HCT116 (cell line): Measurements from ENCODE around the gene TRIM61. TPM values are rescaled to one million over a fixed set of nuclear protein-coding genes. Genes with fewer than 3 reads are reported as not detected.

Experiments used
- ATAC-seq: fragments of 200-7000 bp; cut with Tn5 transposase; 2 replicates; pipeline ENCODE4 v1.9.1; 2020; ENCODE audit warnings: mild to moderate bottlenecking, moderate library complexity
- BruUV-seq: library from RNA; stranded (reverse); fragments of 400-500 nt; replicated peaks from 2 replicates; lab custom pipeline; 2021; lab: Mats Ljungman, UMichigan
- CTCF ChIA-PET: fragments of 300-600 bp; sonication (Branson Sonifier 250); formaldehyde crosslinking; loops from one replicate; lab custom pipeline; 2021; ENCODE audit warnings: antibody characterized with exemption; lab: Charles Lee
- POLR2A ChIA-PET: fragments of 300-600, 350-600 bp; sonication (Branson Sonifier 250); formaldehyde crosslinking; loops from one replicate; lab custom pipeline; 2021; ENCODE audit warnings: antibody characterized with exemption; lab: Charles Lee
- RAD21 ChIA-PET, 2 experiments: fragments of 300-600 bp; sonication (Branson Sonifier 250); formaldehyde crosslinking; loops; one replicate each; lab custom pipeline; 2023; ENCODE audit warnings: low total read pairs in 2 of 2; ENCODE audit not compliant: uncharacterized antibody in 2 of 2, unreplicated experiment in 2 of 2, low non-redundant PET in 1 of 2; lab: Charles Lee
- DNase-seq: peaks from one replicate; pipeline ENCODE4 v3.0.0-alpha.2; 2010; ENCODE audit warnings: low read depth, low spot score
- H2AFZ ChIP-seq: fragments of 200-600 bp; shearing (Covaris generic), sonication (generic); 2 replicates; pipeline ENCODE4 v1.6.1; 2017; ENCODE audit warnings: low read depth, mixed run types, mixed read lengths, antibody characterized with exemption, low read length; ENCODE audit not compliant: poor library complexity, severe bottlenecking
- H3K27ac ChIP-seq: 2 replicates; pipeline ENCODE4 v1.5.1; 2012; ENCODE audit warnings: low read depth, low read length
- H3K27me3 ChIP-seq: fragments of 200-600 bp; sonication (generic); 2 replicates; pipeline ENCODE4 v1.6.1; 2016; ENCODE audit warnings: mixed run types, low read length, mixed read lengths; ENCODE audit not compliant: insufficient read depth
- H3K36me3 ChIP-seq, 2 experiments: fragments of 200-500 bp in 1 of 2; fragments of 200-600 bp in 1 of 2; sonication (Bioruptor generic) in 1 of 2; sonication (generic) in 1 of 2; 2 replicates each; pipeline versions ENCODE4 v1.5.1 to v1.6.1; 2014 to 2016; ENCODE audit warnings: low read length in 2 of 2, inconsistent platforms in 1 of 2, mixed read lengths in 1 of 2, mixed run types in 1 of 2; ENCODE audit not compliant: insufficient read depth in 2 of 2, control insufficient read depth in 1 of 2
- H3K4me1 ChIP-seq, 2 experiments: fragments of 200-600 bp in 1 of 2; sonication (generic) in 1 of 2; 2 replicates each; pipeline versions ENCODE4 v1.5.1 to v1.6.1; 2012 to 2017; ENCODE audit warnings: low read length in 2 of 2, inconsistent platforms in 1 of 2, mild to moderate bottlenecking in 1 of 2, mixed read lengths in 1 of 2, mixed run types in 1 of 2, moderate library complexity in 1 of 2; ENCODE audit not compliant: insufficient read depth in 2 of 2, control insufficient read depth in 1 of 2
- H3K4me2 ChIP-seq: fragments of 200-600 bp; sonication (generic); 2 replicates; pipeline ENCODE4 v1.6.1; 2017; ENCODE audit warnings: mixed run types, low read length, mixed read lengths
- H3K4me3 ChIP-seq, 2 experiments: fragments of 200-600 bp in 1 of 2; sonication (generic) in 1 of 2; replicated peaks in 1 of 2; 2 replicates each; pipeline ENCODE4 v1.5.1; 2011 to 2016; ENCODE audit warnings: low read length in 2 of 2, control low read depth in 1 of 2, low read depth in 1 of 2, mild to moderate bottlenecking in 1 of 2, mixed read lengths in 1 of 2, mixed run types in 1 of 2
- H3K79me2 ChIP-seq: fragments of 200-600 bp; sonication (generic); 2 replicates; pipeline ENCODE4 v1.6.1; 2017; ENCODE audit warnings: mild to moderate bottlenecking, mixed run types, low read length, moderate library complexity, mixed read lengths; ENCODE audit not compliant: insufficient read depth
- H3K9ac ChIP-seq: fragments of 200-600 bp; sonication (generic); 2 replicates; pipeline ENCODE4 v1.6.1; 2016; ENCODE audit warnings: low read length, mixed read lengths
- H3K9me2 ChIP-seq: fragments of 200-600 bp; sonication (generic), shearing (Covaris generic); 2 replicates; pipeline ENCODE4 v1.6.1; 2017; ENCODE audit warnings: mixed run types, mild to moderate bottlenecking, moderate library complexity; ENCODE audit not compliant: insufficient read depth
- H3K9me3 ChIP-seq, 2 experiments: fragments of 200-500 bp in 1 of 2; fragments of 200-600 bp in 1 of 2; sonication (Bioruptor generic) in 1 of 2; sonication (generic) in 1 of 2; 2 replicates each; pipeline ENCODE4 v1.6.1; 2014 to 2017; ENCODE audit warnings: low read length in 2 of 2, mixed read lengths in 2 of 2, inconsistent platforms in 1 of 2, low read depth in 1 of 2, mild to moderate bottlenecking in 1 of 2, mixed run types in 1 of 2, moderate library complexity in 1 of 2; ENCODE audit not compliant: control insufficient read depth in 1 of 2, insufficient read depth in 1 of 2
- H4K20me1 ChIP-seq: fragments of 200-600 bp; sonication (generic), shearing (Covaris generic); 2 replicates; pipeline ENCODE4 v1.6.1; 2017; ENCODE audit warnings: mixed run types, mild to moderate bottlenecking, moderate library complexity; ENCODE audit not compliant: insufficient read depth
- ATF3 ChIP-seq: IDR thresholded peaks from 2 replicates; pipeline ENCODE4 v1.6.1; 2012
- EGR1 ChIP-seq: IDR thresholded peaks from 2 replicates; pipeline ENCODE4 v1.6.1; 2012; ENCODE audit warnings: low read depth
- POLR2A ChIP-seq: IDR thresholded peaks from 2 replicates; pipeline ENCODE4 v1.7.0; 2011; ENCODE audit warnings: borderline replicate concordance; ENCODE audit not compliant: insufficient read depth, insufficient read length; ENCODE audit errors: extremely low read depth
- POLR2AphosphoS5 ChIP-seq: IDR thresholded peaks from 2 replicates; pipeline ENCODE4 v1.6.1; 2011; ENCODE audit warnings: mild to moderate bottlenecking, low read depth, low read length, moderate library complexity
- TCF7L2 ChIP-seq: IDR thresholded peaks from 2 replicates; pipeline ENCODE4 v1.7.0; 2011; ENCODE audit warnings: borderline replicate concordance, inconsistent platforms; ENCODE audit not compliant: insufficient read depth, insufficient read length; ENCODE audit errors: extremely low read depth
- intact Hi-C: fragments of 100-400 bp; cut with micrococcal nuclease; formaldehyde crosslinking; loops from 2 replicates; pipeline ENCODE4 v1.10.0; 2022
- total RNA-seq: library from RNA; stranded (reverse); gene quantifications from one replicate; pipeline ENCODE4 v1.2.1, GENCODE V29; 2021; ENCODE audit not compliant: unreplicated experiment
- TF ChIP-seq, protein P1 (sequence below): IDR thresholded peaks from 2 replicates; pipeline ENCODE4 v1.6.1; 2012
- TF ChIP-seq, protein P2 (sequence below): IDR thresholded peaks from 2 replicates; pipeline ENCODE4 v1.6.1; 2012; ENCODE audit warnings: low read depth

Gene TRIM61
- total RNA-seq, 1 experiment from 2014 or later: 0.15 TPM

DNA sequence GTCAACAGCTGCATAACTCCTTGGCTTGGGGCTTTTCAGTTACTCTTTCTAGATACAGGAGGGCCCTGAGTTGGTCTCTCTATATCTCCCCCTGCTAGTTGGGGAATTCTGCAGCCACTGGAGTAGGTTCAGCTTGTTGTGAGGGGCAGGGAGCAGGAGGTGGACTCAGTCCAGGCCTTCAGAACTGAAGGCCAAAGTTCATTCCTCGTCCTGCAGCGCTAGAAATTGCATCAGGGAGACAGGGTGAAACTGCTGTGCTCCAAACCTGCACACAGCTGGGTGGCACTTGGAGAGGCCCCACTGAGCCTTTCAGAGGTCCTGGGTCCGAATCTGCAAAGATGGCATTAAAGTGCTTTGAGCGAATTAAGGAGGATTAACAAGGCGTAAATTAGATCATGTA is 29.4 kb upstream of the TRIM61 start:
- CTCF ChIA-PET: no interaction called here
- BruUV-seq: no TSS peak
- Histone ChIP-seq H3K9ac (no peak overlapping the region), H3K27me3 (no peaks in the 10 kb centered on the region), H3K27ac (no peak overlapping the region), H4K20me1 (no peaks in the 10 kb centered on the region), H3K4me3 (no peak overlapping the region), H3K79me2 (no peaks in the 10 kb centered on the region), H3K9me3 (no peaks in the 10 kb centered on the region), H3K4me1 (no peaks in the 10 kb centered on the region), H3K36me3 (no peaks in the 10 kb centered on the region), H3K9me2 (no peaks in the 10 kb centered on the region), H3K4me2 (no peak overlapping the region), H2AFZ (no peak overlapping the region)
- RAD21 ChIA-PET: no interaction called here
- no peak for DNase-seq
- intact Hi-C loops: no loop called here
- POLR2A ChIA-PET: no interaction called here
- TF ChIP-seq, protein P1, sequence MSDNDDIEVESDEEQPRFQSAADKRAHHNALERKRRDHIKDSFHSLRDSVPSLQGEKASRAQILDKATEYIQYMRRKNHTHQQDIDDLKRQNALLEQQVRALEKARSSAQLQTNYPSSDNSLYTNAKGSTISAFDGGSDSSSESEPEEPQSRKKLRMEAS: no peak
- TF ChIP-seq ATF3 (no peak), EGR1 (no peak), TCF7L2 (no peak), POLR2A (no peak), POLR2AphosphoS5 (no peak)
- TF ChIP-seq, protein P2, sequence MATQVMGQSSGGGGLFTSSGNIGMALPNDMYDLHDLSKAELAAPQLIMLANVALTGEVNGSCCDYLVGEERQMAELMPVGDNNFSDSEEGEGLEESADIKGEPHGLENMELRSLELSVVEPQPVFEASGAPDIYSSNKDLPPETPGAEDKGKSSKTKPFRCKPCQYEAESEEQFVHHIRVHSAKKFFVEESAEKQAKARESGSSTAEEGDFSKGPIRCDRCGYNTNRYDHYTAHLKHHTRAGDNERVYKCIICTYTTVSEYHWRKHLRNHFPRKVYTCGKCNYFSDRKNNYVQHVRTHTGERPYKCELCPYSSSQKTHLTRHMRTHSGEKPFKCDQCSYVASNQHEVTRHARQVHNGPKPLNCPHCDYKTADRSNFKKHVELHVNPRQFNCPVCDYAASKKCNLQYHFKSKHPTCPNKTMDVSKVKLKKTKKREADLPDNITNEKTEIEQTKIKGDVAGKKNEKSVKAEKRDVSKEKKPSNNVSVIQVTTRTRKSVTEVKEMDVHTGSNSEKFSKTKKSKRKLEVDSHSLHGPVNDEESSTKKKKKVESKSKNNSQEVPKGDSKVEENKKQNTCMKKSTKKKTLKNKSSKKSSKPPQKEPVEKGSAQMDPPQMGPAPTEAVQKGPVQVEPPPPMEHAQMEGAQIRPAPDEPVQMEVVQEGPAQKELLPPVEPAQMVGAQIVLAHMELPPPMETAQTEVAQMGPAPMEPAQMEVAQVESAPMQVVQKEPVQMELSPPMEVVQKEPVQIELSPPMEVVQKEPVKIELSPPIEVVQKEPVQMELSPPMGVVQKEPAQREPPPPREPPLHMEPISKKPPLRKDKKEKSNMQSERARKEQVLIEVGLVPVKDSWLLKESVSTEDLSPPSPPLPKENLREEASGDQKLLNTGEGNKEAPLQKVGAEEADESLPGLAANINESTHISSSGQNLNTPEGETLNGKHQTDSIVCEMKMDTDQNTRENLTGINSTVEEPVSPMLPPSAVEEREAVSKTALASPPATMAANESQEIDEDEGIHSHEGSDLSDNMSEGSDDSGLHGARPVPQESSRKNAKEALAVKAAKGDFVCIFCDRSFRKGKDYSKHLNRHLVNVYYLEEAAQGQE: no peak
- no peak for ATAC-seq
